GM23248 (cell line): Measurements from ENCODE around the gene GEMIN4.

ENCODE experiments used
- EZH2 ChIP-seq: fragments of 200-600 bp; sonication (generic); IDR thresholded peaks from 2 replicates; pipeline ENCODE4 v1.6.1; 2018; ENCODE audit warnings: antibody characterized with exemption, mild to moderate bottlenecking; ENCODE audit not compliant: insufficient read depth, poor library complexity, severe bottlenecking
- EZH2phosphoT487 ChIP-seq: fragments of 200-600 bp; sonication (generic); IDR thresholded peaks from 2 replicates; pipeline ENCODE4 v1.6.1; 2018; ENCODE audit warnings: antibody characterized with exemption, moderate library complexity, mild to moderate bottlenecking, low read depth; ENCODE audit not compliant: insufficient read depth

DNA sequence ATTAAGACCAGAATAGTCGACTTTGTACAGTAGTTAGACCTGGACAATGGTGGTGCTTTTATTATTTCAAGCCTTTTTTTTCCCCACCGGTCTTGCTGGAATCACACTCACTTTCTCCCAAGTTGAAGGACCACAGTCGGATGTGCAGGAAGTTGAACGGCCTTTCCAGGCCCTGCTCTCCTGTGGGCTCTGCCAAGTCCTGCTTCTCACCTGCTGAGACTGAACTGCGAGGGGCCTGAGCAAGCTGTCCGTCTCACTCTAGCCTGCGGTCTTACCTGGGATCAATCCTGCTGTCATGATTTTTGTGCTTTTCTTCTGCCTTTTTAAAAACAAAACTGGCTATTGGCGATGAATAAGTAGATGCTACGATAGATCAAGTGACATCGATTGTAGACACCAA, 18.3 kb downstream of the GEMIN4 start:
- TF ChIP-seq EZH2 (no peak), EZH2phosphoT487 (no peak)
